ENCODE results near the gene SPATA2L. TPM values are rescaled to one million over a fixed set of nuclear protein-coding genes. Genes with fewer than 3 reads are reported as not detected.

Gene SPATA2L
- total and polyA plus RNA-seq, 2 of the 13 experiments (the other 11 are each of a cell fraction or from before 2014, with no cell fraction given) = 9.1 to 20.7 TPM

- 0 out of 2 replicates have a peak, but pooled peaks have one; percentile 34 for TF ChIP-seq ZNF704 (CRISPR knock-in tag; IDR thresholded peaks at IDR 0.05; ENCODE audit: borderline replicate concordance)
- TF ChIP-seq PAF1 (CRISPR knock-in tag; IDR thresholded peaks at IDR 0.05) = no peak
- TF ChIP-seq TFDP1 (CRISPR knock-in tag; IDR thresholded peaks at IDR 0.05; ENCODE audit: borderline replicate concordance) = no peak
- peak; percentile 19; the same call in 1 of the 2 replicates for TF ChIP-seq ZFX (CRISPR knock-in tag; IDR thresholded peaks at IDR 0.05; ENCODE audit: low read depth)
- TF ChIP-seq MED1 (CRISPR knock-in tag; IDR thresholded peaks at IDR 0.05) = peak; percentile 32
- TF ChIP-seq HOXA9 (CRISPR knock-in tag; IDR thresholded peaks at IDR 0.05; ENCODE audit: borderline replicate concordance) = no peak
- TF ChIP-seq ZNF263 (CRISPR knock-in tag; IDR thresholded peaks at IDR 0.05) = peak; percentile 41; the same call in 1 of the 2 replicates
- no peak for TF ChIP-seq RAD51 (IDR thresholded peaks at IDR 0.05; ENCODE audit: borderline replicate concordance)
- 0 out of 2 replicates have a peak, but pooled peaks have one; percentile 30 for TF ChIP-seq HIVEP1 (CRISPR knock-in tag; IDR thresholded peaks at IDR 0.05)
- TF ChIP-seq ZNF574 (CRISPR knock-in tag; IDR thresholded peaks at IDR 0.05) = peak; percentile 33; the same call in 1 of the 2 replicates
- no peak for TF ChIP-seq CBX5 (CRISPR knock-in tag; IDR thresholded peaks at IDR 0.05; ENCODE audit: borderline replicate concordance)
- 0 out of 2 replicates have a peak, but pooled peaks have one; percentile 20 for TF ChIP-seq ZNF256 (CRISPR knock-in tag; conservative IDR thresholded peaks at IDR 0.05)
- TF ChIP-seq ZZZ3 (CRISPR knock-in tag; IDR thresholded peaks at IDR 0.05; ENCODE audit: borderline replicate concordance) = no peak
- TF ChIP-seq PHF8 (CRISPR knock-in tag; IDR thresholded peaks at IDR 0.05) = peak; percentile 19; the same call in 1 of the 2 replicates
- no peak for TF ChIP-seq KAT7 (CRISPR knock-in tag; IDR thresholded peaks at IDR 0.05; ENCODE audit: borderline replicate concordance)
- 0 out of 2 replicates have a peak, but pooled peaks have one; percentile 35 for TF ChIP-seq ZNF788 (CRISPR knock-in tag; IDR thresholded peaks at IDR 0.05; ENCODE audit: borderline replicate concordance)
- TF ChIP-seq NFYB (CRISPR knock-in tag; IDR thresholded peaks at IDR 0.05) = no peak
Observed at GRCh38 chr16:89729863-89730593, 28.5 kb upstream of the SPATA2L start (continued).
